IPS-NIHi11 (cell line): ENCODE measurements around the gene ERN2.
"Not testable (repeated sequence)": the region's sequence is repeated elsewhere in the genome, so short reads cannot be mapped to it uniquely, and the experiment has no call there.

Source experiments
- DNase-seq: peaks from one replicate; pipeline ENCODE4 v3.0.0; 2012; ENCODE audit warnings: mixed read lengths, low spot score

ERN2 gene

DNA sequence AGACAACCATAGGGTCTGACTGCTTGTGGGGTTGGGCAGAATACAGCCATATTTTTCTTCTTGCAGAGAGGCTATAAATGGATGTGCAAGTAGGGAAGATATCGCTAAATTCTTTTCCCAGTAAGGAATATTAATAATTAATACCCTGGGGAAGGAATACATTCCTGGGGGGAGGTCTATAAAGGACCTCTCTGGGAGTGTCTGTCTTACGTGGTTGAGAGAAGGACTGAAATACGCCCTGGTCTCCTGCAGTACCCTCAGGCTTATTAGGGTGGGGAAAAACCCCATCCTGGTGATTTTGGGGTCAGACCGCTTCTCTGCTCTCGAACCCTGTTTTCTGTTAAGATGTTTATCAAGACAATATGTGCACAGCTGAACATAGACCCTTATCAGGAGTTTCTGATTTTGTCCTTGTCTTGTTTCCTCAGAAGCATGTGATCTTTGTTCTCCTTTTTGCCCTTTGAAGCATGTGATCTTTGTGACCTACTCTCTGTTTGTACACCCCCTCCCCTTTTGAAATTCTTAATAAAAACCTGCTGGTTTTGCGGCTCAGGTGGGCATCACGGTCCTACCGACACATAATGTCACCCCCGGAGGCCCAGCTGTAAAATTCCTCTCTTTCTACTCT lies 9.7 kb upstream of the ERN2 start:
- DNase-seq = not testable (repeated sequence)

DNA sequence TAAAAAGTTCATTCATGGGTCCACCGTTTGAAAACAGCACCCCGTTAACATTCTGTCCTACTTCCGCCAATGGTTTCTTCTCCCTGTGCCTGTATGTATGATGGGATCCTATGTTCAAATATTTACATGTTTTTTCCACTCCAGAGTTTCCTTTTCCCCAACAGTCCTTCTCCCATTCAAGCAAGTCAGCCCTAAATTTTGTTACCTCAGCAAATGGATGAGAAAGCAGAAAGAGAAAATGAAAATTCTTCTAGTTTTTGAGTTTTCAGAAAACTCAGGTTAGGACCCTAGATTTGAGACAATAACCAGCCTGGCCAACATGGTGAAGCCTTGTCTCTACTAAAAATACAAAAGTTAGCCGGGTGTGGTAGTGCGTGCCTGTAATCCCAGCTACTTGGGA lies 3.5 kb upstream of the ERN2 start:
- no peak for DNase-seq

DNA sequence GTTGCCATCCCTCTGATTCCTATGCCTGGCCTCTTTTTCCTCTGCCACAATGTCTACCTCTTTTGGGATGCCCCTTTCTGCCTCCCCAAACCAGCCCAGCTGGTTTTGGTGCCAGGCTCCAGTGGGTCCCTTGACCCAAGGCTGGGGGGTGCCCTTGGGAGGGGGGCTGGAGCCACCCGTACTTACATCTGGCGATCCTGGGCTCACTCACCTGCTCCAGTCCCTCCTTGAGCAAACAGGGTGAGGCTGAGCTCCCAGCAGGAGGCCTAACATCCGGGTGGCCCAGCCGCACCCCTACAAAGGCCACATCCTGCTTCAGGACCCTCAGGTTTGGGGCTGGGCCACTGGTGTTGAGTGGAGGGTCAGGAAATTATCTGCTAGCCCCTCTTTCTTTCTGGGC lies 1.2 kb downstream of the ERN2 start:
- DNase-seq = no peak

DNA sequence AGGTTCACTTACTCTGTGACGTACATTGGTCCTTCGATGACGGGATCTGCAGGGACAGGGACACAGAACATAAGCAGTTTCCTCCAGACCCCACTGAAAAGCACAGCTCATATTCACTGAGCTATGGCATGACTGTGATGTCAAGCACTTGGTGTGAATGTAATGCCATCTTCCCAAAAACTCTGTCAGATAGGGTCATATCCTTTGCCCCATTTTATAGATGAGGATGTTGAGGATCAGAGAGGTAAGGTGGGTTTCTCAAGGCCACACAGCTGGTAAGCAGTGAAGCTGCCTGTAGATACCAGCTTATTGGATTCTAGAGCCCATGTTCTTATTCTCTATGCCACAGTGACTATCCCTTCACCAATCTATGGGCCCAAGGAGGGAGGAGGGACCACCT lies 2.5 kb downstream of the ERN2 start:
- DNase-seq = no peak

DNA sequence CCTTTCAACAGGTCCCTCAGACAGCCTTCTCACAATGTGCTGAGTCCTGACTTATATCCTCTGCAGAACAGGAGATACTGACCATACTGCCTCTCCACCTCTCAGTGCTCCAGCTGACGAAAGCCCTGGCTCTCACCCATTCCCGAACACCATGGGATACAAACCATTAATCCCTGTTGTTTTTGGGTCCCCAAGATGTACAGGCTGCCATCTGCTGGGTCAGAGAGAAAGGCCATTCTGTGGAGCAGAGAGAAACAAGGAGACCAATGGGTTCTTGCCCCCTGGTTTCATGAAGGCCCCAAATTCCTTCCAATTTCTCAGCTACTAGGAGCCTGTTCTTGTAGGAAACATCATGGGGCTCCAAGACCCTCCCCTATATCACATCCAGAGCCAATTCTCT lies 3.0 kb downstream of the ERN2 start:
- no peak for DNase-seq

DNA sequence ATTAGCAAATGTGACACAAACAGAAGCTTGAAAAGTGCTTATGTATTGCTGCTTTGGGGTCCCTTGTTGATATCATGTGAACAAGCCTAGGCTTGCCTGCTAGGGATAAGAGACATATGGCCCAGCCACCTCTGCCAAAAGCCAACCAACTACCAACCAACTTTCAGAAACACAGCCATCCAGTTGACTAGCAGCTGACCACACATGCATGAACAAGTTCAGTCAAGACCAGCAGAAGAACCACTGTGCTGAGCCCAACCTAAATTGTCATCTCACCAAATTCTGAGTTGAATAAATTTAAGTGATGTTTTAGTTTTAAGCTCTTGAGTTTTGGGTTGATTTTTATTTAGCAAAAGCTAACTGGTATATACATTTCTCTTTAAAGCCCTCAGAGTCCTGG lies 3.5 kb downstream of the ERN2 start:
- DNase-seq = no peak

DNA sequence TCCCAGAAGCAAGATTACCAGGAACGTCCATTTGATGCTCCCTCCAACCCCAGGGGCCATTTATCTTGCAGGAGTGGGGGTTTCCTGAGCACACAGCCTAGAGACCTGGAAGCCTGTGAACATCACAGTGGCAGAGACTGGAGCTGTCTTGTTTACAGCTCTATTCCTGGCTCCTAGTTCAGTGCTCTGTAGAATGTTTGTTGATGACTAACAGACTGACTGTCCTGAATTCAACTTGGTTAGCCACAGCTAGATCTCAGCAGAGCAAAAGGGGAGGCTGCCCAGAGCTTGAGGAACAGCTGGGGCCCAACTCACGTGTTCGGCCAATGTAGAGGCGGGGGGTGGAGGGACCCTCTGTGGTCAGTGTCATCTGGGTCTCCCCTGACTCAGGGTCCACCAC lies 6.6 kb downstream of the ERN2 start:
- DNase-seq = no peak

DNA sequence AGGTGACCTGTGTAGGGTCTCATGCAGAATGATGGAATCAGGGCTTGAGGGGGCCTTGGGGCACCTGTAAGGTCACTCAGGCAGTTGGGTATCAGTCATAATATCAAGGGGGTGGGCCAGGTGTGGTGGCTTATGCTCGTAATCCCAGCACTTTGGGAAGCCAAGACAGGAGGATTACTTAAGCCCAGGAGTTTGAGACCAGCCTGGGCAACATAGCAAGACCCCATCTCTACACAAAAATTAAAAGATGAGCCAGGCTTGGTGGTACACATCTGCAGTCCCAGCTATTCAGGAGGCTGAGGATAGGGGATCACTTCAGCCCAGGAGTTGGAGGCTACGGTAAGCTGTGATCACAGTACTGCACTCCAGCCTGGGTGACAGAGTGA lies 7.5 kb downstream of the ERN2 start:
- no peak for DNase-seq

DNA sequence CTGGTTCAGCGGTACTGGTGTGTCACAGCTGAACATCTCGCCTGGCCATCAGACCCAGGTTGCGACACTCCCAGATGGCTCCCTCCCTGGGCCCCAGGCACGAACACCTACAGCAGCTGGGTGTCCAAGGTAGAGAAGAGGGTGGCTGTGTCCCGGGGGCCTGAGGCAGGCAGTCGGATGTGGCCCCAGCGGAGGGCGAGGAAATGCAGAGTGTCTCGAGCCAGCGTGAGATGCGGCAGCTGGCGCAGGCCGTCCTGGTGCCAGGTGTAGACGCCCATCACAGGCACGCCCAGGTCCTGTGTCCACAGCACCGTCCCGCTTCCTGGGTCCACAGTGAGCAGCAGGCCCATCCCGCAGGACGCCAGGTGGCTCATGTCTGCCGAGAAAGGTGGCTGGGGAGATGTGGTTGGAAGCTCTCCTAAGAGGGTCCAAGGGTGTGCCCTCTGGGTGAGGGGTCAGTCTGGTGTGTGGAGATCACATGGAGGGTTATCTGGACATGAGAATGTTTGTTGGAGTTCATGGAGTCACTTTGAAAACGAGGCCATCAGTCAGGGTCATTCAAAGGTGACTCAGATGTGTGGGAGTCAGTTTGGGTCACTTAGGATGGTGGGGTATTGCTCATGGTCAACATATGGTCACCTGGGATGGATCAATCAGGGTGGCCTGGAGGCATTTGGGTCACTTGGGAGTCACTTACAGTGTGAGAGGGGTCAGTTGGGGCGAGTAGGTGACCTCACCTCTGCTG lies 8.1 kb downstream of the ERN2 start:
- no peak for DNase-seq

DNA sequence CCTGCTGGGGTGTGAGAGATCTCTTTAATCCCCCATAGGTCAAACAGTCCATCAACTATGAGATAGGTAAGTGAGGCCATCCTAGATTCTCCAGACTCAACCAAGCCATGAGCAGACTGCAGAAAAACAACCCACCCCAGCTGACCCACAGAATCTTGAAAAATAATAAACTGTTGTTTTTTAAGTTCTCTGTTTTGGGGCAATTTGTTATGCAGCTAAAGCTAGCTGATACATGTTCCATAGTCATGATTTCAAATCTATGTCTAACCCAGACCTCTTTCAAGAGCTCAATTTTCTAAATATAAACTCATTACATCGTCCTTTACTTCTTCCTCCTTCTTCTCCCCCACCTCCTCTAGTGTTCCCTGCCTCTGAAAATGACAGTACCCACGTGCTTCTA lies 10.1 kb downstream of the ERN2 start:
- no peak for DNase-seq

DNA sequence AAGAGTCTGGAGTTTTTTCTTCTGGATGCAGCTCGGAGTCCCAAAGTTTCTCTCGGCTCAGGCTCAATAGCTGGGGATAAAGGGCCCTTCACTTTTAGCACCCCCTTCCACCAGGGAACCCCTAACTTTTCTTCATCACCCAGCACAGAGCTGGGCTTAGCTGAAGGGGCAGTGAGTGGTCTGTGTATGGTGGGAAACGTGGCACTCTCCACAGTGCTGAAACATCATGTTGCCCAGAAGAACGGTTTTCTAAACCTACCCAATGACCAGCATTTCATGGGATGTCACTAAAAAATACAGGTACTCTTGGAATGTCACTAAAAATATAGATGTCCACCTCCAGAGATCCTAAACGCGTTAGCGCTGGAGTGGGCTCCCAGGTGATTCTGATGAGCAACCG lies 12.0 kb downstream of the ERN2 start:
- no peak for DNase-seq

DNA sequence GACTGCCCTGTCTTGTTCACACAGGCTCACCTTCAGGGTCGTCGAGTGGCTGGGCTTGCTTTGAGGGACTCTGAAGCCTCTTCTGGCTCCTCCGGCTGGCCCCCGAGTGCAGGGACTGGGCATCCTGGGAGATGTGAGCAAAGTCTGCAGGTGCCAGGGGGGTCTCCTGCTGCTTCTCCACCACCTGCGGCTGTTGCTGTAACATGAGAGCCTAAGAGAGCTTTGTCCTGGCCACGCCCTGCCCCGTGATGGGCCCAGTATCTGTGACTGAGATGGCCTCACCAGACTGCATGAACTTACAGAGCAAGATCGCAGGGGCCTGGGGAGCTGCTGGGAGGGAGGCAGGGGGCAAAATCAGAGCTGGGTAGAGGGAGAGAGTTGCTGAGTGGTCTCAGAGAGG lies 12.5 kb downstream of the ERN2 start:
- DNase-seq = peak; percentile 50

DNA sequence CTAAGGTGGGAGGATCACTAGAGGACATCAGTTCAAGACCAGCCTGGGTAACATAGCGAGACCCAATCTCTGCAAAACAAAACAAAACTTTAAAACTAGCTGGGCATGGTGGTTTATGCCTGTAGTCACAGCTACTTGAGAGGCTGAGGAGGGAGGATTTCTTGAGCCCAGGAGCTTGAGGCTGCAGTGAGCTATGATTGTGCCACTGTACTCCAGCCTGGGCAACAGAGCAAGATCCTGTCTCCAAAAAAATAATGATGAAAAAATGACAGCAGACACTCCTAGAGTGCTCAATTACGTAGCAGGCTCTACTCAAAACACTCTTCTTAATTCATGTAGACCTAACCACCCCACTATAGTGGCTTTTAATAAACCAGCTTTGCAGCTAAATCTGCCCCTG lies 12.9 kb downstream of the ERN2 start:
- no peak for DNase-seq

DNA sequence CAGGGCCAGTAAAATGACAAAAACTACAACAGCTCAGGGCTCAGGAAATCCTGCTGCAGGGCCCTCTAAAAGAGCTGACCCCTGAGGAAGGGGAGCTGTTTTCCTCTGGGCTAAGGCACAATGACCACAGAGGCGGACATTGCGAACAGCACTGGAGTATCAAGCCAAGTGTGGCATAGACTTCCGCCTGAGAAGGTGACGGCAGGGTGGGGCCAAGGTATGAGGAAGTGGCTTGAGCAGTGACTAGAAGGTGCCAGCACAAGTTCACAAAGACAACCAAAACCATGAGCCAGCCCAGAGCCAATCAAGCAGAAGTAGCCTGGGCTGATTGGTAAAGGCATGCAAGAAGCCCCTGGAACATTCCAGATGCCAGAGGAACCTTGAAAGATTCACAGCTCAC lies 13.9 kb downstream of the ERN2 start:
- DNase-seq = no peak

DNA sequence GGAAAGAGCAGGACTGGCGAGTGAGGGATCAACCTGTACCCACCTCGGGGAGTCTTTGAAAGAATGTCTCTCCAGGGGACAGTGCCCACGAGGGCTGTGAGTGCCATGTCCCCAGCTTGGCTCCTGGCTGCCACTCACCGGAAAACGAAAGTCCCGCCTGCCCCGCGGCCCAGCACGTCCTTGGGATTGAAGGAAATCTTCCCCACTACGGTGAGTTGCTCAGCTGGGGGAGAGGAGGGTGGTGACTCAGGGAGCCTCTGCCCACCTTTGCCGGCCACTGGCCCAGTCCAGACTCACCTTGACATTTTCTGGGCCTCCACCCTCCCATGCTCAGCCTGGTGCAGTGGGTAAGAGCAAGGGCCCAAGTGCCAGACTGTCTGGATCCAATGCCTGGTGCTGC lies 17.3 kb downstream of the ERN2 start:
- no peak for DNase-seq

DNA sequence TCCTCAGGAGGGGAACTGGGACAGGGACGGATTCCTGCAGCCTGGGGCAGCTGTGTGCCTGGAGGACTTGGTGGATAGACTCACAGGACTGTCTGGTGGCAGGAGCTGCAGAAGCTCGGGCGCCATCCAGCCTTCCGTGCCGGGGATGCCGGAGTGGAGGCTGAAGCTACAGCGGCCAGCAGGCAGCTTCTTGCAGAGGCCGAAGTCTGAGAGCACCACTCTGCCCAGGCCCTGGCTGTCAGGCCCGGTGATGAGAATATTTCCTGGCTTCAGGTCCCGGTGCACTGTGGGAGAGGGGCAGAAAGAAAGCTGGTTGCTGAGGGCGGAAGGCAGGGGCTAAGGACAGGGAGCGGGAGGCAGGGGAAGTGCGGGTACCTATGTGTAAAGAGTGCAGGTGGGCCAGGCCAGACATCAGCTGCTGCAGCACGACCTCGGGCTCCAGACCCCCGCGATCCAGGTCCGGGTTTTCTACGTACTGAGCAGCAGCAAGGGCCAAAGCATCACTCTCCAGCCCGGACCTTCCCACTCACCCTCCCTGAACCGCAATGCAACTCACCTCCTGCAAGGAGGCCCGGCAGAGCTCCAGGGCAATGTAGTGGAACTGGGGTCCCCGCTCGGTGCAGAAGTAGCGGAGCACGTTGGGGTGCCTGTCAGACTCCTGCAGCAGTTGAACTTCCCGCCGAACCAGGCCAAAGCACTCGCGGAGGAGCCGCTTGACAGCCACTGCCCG lies 18.2 kb downstream of the ERN2 start:
- peak; percentile 84 for DNase-seq

DNA sequence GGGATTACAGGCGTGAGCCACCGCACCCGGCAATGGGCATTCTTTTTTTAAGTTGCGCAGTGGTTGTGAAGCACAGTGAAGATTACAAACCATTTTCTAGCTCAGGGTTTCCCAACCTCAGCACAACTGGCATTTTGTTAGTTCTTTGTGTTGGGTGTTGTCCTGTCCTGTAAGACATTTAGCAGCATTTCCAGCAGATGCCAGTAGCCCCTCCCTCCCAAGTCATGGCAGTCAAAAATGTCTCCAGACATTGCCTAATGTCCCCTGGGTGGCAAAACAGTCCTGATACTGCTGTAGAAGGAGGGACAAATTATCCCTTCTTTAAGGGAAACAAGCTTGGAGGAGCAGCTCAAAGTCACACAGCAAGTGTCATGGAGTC lies 18.8 kb downstream of the ERN2 start:
- no peak for DNase-seq

DNA sequence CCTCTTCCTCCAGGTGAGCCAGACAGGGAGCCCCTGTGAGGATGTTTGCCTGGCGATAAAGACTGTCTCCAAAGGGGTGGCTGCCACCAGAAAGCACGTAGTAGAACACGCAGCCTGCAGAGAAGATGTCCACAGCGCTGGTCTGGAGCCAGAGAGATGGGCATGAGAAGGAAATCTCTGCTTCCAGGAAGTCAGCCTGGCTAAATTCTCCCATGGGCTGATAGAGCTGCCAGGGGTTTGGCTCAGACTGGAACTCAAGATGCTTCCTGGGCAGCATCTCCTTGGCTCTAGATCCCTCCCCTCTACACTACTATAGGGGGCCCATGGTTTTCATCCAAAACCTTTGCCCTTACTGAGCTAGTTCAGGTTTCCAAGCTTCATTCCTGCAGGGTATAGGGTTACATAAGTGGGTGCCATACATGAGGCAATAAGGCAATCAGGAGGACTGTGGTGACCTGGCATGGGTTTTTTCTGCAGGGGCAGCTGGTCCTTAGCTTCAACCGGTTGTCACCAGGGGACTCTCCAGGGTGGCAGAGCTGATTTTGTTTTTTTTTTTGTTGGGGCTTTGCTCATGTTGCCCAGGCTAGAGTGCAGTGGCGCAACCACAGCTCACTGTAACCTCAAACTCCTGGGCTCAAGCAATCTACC lies 20.7 kb downstream of the ERN2 start:
- no peak for DNase-seq

DNA sequence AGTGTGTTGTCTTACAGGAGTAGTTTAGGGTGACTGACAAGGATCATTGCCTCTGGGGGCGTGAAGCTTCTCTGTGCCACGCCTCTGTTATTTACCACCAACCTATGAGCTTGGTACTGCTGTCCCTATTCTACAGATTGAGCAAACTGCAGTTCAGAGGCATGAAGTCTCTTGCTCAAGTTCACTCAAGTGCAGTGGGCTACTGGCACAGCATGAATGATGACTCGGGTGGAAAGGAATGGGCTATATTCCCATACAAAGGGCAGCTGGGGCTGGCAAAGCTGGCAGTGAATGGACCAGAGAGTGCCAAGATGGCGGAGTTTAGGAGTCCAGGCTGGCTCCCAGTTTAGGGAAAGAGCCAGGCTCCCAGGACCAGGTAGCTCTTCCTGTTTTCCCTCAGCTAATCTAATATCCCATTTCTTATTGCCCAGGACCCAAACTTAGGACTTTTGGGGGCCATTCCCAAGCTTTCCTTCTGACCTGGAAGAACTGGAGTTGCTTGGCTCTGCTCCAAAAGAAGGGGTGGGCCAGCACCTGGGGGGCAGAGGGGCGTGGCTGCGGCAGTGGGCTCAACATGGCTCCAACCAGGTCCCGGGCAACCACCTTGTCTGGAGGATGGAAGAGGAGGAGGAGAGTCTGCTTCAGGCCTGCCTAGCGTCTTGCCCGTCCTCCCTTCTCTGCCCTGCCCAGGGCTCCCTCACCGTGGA lies 21.4 kb downstream of the ERN2 start:
- DNase-seq = no peak

DNA sequence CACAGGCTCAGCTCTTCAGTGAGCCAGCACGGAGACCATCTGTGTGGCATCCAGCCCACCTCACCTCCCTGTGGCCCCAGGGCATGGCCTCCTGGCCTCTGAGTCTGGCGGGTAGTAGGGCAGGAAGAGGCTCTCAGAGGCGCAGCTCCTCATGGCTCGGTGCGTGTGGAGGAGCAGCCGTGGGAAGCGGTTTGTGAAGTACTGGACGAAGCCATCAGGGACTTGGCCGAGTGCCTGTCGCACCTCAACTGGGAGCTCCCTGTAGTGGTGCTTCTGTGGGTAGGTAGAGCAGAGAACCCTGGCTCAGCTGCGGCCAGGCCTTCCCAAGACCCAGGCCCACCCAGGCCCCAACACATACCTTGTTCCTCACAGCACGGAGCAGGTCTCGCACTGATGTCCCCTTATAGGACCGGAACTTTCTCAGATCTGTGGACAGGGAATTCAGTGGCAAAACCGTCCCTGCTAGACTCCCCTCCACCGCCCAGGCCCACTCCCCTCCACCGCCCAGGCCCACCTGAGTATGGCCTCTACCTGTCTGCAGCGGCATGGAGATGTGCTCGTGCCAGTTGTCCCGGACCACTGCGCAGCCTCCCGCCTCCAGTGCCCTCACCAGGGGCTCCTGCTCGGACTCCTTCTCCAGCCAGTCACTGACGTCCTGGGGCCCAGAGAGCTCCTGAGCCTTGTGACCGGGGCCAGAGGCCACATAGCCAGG lies 22.1 kb downstream of the ERN2 start:
- DNase-seq = no peak

DNA sequence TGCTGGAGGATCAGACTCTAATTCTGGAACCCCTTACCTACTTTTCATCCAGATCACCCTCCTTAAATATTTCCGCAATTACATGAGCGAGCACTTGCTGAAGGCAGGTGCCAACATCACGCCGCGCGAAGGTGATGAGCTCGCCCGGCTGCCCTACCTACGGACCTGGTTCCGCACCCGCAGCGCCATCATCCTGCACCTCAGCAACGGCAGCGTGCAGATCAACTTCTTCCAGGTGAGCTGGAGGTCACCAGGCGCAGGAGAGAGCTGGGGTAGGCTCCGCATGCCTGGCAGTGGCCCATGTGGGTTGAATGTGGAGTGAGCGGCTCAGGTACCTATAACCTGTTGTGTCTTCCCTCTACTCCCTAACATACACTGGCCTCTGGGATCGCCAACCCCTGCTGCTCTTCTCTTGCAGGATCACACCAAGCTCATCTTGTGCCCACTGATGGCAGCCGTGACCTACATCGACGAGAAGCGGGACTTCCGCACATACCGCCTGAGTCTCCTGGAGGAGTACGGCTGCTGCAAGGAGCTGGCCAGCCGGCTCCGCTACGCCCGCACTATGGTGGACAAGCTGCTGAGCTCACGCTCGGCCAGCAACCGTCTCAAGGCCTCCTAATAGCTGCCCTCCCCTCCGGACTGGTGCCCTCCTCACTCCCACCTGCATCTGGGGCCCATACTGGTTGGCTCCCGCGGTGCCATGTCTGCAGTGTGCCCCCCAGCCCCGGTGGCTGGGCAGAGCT lies 23.4 kb downstream of the ERN2 start:
- DNase-seq = no peak
